ENCODE measurements around the gene PHB1.
"Not testable (repeated sequence)": the region's sequence is repeated elsewhere in the genome, so short reads cannot be mapped to it uniquely, and the experiment has no call there.

The PHB1 gene

DNA sequence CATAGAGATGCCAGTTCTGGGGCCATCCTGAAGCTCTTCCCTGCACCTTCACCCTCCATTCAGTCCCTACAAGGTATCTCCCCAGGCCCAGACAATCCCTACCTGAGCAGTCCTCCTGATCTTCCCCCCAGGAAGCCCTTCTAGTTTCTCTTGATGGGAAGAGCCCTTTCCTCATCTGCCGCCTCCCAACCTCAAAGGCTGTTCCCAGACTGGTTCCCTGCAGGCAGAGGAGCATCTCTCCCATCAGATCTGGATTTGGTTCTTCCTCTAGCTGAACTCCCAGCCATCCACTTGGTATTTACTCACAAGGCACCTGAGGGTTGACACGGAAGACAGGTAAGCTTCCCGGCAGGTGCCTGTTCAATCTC, 24.6 kb upstream of the PHB1 start:
- no peak for DNase-seq

DNA sequence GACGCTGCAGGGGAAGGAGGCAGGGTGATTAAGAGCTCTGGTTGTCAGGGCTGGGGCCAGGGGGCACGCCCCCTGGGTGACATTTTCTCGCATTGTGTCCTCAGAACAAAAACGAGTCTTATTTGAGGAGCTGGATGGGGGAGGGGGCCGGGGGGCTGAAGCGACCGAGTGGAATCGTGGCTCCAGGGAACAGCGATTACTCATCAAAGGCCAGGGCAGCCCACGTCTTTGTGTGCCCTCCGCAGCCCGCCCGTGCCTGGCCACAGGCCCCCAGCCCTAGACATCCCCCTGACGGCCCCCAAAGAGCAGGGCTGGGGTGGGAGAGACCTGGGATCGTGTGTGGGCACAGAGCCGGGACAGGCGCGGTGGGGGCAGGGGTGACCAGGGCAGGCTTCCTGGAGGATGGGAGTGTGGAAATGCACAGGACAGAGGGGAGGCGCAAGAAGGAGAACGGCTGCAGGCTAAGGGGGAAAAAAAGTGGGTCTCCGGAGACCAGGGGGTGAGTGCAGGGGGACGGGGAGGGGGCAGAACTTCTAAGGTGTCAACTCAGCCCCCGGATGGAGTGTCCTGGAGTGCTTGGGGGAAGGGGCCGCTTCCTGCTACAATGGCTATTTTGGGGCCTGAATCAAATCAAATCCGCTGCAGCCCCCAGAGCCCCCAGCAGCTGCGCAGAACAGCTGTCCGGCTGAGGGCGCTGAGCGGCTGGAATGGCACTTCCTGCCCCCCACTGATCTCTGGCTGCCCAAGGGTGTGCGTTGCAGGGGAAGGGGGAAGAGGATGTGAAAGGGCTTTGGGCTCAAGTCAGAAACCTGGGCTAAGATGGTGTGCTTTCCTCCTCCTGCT, 24.0 kb upstream of the PHB1 start:
- DNase-seq, result no peak

DNA sequence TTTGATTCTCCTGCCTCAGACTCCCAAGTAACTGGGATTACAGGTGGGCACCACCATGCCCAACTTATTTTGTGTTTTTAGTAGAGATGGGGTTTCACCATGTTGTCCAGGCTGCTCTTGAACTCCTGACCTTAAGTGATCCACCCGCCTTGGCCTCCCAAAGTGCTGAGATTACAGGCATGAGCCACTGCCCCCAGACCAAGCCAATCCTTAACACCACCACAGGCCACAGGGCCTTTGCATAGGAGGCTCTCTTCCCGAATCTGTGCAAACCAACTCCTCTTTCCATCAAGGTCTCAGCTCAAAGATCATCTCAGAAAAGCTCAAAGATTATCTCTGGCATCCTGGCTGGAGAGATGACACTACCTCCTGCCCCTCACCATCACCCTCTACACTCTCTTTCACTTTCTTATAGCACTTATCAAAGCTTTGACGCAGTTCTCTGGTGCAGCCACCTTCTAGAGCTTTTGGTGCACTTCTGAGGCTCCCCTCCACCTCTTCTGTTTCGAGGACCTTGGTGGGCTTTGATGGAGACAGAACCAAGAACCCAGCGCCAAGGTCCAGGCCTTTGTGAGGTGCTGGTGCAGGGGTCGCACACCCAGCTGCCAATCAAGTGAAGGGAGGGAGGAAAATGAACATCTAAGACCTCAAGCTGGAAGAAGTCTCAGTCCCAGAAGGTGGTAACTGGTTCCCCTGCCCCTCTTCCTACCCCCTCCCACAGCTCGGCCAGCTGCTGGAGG, 23.2 kb upstream of the PHB1 start:
- DNase-seq, result no peak

DNA sequence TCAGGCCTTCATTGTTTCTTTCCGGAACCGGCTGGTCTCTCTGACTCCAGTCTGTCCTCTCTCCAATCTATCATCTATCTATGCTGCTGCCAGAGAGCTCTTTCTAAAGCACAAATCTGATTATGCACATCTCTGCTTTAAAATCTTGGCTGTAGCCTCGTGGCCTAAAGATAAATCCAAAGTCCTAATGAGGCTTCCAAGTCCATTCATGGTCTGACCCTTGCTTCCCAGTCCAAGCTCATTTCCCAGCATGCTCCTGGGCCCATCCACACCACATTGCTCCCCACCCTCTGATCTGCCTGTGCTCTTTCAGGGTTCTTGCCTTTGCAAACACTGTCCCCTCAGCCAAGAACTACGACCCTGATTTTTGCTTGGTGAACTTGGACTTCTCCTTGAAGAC, 21.5 kb upstream of the PHB1 start:
- DNase-seq, result no peak

DNA sequence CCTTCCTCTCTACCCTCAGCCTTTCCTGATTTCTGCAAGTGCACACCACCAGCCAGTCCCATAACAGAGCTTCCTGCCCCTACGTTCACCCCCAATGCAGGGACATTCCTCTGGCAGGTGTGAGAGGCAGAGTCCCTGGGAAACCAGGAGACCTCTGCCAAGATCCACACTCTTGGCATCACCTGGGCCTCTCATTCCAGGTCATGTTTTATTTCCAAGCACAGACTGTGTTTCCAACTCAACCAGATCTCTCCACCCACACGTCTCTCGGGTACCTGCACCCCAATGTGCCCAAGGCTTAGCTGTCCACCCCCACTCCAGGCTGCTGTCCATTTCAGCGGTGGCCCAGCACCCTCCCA, 21.0 kb upstream of the PHB1 start:
- DNase-seq, result no peak

DNA sequence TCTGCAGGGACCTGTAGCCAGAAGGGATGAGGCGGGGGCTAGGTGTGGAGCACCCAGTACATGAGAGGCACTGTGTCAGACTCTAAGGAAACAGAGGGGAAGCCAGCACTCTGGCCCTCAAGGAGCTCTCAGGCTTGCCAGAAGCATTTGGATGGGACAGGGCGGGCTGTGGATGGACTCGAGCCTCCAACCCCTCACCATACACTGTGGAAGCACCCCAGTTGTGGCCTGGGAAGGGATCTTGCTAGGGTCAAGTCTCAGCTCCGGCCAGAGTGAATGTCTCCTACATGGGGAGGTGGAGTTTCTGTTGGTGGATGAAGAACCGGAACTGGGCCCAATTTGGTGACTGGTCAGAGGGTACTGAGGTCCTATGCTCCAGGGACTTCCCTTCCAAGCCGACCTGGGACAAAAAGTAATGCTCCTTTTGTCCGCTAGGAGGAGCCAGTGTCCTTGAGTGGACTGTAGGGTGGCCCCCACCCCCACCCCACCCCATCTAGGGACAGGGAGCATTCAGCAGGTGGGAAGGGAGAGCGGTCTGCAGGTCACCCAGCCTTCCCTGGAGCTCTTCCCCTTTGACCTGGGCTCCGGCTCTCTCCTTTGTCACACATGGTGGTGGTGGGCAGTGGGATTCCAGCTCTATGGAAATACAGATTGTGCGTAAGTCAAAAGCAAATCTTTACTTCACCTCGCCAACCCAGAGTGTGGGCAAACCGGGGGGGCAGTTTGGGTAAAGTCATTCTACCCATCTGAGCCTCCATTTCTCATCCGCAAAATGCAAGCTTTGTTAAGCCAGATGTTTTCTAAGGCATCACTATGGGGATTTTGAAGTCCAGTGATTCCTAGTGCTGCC, 20.4 kb upstream of the PHB1 start:
- DNase-seq, result no peak

DNA sequence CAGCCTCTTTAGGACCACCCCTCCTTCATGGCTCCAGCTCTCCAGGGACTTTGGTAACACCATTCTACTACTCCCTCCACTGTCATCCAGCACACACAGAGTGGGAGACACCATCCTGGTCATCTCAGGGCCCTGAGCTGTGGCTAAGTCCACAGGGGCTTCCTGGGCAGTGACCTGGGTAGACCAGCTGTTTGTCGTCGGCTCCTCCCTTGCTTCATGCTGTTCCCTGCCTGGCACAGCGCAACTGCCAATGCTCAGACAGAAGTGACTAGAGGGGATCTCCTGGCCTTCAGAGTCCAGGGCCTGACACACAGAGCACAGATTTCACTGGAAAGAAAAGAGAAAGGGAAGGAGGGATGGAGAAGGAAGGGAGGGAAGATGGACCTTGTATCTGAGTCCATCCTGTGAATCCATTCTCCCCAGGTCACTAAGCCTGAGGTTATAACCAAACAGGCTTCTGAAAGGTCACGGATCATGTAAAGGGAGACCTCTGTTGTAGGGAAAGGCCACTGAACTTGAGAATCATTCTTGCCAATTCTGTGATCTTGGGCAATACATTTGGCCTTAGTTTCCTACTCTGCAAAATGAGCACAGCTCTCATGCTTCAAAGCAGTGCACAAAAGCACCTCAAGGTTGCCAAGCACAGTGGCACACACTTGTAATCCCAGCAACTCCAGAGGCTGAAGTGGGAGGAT, 18.5 kb upstream of the PHB1 start:
- DNase-seq, result no peak

DNA sequence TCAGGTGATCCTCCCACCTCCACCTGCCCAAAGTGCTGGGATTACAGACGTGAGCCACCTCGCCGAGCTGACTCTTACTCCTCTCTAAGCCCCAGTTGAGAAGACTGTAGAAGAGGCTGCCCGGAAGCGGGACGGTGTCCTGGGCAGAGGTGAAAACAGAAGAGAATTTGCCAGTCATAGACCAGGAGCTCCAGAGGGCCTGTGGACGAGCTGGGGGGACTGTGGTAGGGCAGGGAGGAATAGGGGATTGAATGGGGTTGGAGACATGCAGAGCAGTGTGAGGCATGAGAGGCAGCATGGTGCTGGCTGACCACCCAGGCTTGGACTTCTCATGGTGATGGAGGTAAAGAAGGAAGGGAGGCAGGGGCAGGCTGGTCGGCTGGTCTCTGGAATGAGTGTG, 17.1 kb upstream of the PHB1 start:
- DNase-seq, result no peak

DNA sequence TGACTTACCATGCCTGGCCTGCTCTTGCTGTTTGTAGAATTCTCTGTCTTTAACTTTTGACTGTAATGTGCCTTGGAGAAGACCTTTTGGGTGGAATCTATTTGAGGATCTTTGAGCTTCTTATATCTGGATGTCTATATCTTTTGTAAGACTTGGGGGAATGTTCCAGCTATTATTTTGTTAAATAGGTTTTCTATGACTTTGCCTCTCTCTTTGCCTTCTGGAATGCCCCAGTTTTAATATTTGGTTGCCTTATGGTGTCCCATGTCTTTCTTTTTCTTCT, 10.3 kb upstream of the PHB1 start:
- DNase-seq, result no peak

DNA sequence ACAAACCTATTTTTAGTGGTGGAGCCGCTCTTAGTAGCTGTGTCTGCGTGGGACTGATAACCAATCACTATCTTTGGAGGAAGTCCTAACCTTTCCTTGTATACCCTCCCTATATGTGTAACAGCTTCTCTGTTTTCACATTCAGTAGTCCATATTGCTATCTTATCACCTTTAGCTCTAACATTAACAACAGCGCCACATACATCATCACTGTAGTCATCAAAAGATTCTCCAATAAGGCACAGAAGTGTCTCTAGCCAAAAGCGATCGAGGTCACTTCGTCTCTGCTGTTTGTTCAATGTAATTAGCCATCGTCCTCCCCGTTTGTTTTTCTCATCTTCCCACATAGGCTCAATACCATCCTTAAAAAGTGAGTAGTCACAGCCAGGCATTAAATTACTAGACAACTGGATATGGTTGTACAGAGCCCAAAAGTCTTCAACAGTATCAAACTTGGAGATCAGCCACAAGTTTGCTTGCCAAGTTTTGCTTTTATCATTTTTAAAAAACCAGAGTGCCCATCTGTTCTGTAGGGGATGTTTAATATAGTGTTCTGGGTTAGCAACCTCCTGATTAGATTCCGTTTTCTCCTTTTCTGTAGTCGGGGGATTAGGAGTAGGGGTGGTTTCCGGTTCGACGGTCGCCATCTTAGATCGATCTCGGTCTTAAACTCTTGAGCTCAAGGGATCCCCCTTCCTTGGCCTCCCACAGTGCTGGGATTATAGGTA, 9.8 kb upstream of the PHB1 start:
- DNase-seq, result not testable (repeated sequence)

DNA sequence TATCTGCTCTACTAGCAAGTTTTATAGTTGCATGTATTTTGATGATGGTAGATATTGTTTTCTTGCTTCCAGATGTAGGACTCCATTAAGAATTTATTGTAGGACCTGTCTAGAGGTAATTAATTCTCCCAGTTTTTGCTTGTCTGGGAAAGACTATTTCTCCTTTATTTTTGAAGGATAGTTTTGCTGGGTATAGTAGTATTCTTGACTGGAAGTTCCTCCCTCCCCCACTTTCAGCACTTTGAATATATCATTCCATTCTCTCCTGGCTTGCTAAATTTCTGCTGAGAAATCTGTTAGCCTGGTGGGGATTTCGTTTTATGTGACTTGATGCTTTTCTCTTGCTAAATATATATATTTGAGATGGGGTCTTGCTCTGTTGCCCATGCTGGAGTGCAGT, 8.0 kb upstream of the PHB1 start:
- no peak for DNase-seq

DNA sequence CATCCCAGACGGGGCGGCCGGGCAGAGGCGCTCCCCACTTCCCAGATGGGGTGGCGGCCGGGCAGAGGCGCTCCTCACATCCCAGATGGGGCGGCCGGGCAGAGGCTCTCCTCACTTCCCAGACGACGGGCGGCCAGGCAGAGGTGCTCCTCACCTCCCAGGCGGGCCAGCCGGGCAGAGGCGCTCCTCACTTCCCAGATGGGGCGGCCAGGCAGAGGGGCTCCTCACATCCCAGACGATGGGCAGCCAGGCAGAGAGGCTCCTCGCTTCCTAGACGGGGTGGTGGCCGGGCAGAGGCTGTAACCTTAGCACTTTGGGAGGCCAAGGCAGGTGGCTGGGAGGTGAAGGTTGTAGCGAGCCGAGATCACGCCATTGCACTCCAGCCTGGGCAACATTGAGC, 5.1 kb upstream of the PHB1 start:
- not testable (repeated sequence) for DNase-seq

DNA sequence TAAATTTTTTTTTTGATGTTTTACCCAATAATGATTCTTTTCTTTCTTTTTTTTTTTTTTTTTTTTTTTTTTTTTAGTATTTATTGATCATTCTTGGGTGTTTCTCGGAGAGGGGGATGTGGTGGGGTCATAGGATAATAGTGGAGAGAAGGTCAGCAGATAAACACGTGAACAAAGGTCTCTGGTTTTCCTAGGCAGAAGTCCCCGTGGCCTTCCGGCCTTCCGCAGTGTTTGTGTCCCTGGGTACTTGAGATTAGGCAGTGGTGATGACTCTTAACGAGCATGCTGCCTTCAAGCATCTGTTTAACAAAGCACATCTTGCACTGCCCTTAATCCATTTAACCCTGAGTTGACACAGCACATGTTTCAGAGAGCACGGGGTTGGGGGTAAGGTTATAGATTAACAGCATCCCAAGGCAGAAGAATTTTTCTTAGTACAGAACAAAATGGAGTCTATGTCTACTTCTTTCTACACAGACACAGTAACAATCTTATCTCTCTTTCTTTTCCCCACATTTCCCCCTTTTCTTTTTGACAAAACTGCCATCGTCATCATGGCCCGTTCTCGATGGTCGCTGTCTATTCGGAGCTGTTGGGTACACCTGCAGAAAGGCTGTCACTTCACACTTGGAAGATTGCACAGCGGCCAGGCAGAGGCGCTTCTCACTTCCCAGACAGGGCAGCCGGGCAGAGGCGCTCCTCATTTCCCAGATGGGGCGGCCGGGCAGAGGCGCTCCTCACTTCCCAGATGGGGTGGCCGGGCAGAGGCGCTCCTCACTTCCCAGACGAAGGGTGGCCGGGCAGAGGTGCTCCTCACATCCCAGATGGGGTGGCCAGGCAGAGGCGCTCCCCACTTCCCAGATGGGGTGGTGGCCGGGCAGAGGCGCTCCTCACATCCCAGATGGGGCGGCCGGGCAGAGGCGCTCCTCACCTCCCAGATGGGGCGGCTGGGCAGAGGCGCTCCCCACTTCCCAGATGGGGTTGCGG, 4.4 kb upstream of the PHB1 start:
- DNase-seq, result not testable (repeated sequence)

DNA sequence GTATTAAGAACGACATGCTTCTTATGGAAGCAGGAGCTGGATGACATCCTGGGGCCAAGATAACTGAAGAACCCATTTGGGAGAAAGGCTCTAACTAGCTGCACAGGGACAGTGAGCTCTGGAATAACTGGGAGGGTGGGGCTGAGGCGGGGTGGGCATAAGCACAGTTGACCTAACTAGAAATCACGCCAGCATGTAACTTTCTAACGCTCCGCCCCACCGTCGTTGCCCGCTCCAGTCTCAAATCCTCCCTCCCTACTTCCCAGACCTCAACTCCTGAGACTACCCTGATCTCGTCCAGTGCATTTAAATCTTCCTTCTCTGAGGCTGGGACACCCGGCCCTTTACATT, 436 bp downstream of the PHB1 start:
- DNase-seq, result no peak

DNA sequence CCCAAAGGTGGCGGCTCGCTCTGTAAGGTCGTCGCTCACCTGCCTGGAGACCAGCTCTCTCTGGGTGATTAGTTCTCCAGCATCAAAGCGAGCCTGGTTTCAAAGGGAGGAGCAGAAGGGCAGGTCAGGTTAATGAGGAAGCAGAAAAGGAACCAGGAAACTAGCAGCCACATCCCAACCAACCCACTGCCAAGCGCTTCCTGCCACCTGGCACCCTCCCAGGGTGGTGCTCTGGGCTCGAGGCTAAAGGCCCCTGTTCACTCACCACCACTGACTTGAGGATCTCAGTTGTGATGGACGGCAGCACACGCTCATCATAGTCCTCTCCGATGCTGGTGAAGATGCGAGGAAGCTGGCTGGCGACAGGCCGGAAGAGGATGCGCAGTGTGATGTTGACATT, 5.6 kb downstream of the PHB1 start:
- DNase-seq, result no peak

DNA sequence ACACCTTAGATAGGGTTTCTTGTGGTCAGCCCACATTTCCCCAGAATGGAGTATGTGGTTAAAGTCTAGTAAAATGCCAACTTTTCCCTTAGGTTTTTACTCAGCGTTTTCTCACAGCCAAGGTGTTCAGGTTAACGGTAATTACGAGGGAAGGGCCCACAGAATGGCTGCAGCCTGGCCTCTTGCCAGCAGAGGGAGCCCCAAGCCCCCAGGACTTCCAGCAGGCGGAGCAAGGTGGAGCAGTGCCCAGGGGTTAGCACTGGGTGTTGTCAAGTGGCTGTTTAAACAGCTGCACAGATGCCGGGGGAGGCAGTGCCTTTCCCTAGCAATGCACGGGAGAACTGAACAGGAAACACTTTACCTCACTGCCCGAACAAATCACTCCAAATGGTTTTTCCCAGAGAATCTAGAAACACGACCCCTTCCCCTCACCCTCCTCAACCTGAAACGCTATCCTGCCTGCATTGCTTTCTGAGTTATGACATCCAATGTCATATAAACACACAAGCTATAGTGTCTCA, 6.6 kb downstream of the PHB1 start:
- peak; percentile 83 for DNase-seq

DNA sequence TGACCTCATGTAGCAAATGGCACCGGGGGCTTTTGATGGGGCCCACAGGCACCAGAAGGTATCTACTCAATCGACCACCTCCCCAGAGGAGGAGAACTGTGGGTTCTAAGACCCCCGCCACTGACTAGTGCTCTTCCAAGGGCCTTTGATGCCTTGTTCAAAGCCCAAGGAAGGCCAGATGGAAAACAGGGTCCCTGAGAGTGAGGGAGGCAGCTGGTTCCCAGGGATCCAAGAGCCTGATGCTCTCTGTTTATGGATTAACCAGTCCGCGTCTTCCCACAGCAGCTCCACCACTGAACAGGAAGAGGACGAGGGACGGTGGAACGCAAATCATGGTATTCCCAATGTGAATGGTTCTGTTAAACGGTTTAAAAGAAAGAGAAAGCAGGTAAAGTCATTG, 7.6 kb downstream of the PHB1 start:
- no peak for DNase-seq

DNA sequence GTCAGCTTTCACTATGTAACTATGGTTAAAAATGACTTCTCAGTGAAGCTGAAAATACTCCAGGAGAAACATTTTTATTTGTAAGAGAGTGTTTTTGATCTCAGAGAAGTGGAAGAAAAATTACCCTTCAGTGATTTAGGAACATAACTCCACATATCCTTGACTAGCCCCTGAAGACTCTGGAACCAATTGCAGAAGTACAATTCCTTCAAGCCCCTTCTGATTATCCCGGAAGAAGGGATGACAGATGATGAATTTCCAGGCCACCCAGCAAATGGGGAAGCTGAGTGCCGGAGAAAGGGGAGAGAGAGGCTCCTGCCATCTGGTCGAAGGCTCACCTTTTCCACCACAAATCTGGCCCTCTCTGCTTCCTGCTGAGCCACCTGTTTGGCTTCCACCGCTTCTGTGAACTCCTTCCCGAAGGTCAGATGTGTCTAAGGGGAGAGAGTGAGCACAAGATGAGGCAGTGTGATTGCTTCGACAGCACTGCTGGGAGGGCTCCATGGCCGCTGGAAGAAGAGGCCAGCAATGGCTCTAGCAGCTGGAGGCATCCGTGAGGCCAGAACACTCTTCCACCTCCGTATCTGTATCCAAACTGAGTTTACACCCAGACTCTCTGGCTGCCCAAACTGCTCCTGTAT, 8.1 kb downstream of the PHB1 start:
- no peak for DNase-seq

DNA sequence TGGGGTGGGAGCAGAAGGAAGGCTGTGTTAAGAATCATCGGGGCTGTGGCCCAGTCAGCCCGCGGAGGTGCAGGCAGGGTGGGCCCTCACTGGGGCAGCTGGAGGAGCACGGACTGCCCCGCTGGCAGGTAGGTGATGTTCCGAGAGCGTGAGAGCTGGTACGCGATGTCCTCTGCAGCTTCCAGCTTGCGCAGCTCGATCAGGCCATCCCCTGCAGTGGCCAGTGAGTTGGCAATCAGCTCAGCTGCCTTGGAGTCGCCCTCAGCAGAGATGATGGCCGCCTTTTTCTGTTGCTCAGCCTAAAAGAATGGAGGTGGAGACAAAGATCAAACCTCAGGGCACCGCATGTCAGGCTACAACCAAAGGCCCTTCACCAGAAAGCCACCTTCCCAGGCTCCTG, 9.8 kb downstream of the PHB1 start:
- no peak for DNase-seq

DNA sequence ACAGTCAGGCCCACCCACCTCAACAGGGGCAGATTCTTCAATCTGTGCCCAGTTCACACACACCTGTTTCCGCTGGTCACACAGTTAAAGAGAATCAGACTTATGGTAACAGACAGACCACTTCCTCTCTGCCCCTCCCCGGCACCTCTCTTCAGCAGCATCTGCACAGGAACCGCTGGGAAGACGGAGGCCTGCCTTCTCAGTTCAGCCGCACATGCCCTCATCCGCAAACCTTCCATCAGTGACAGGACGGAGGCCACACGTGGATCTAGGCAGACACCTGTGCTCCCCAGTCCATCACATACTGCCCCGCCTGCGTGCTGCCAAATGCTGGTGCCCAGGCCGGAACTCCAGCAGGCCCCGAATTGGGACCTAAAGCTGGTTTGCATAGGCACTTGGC, 10.3 kb downstream of the PHB1 start:
- no peak for DNase-seq
